A673 (cell line): ENCODE measurements around the gene AKAP12.

ENCODE experiments used
- EZH2 ChIP-seq: fragments of 200-600 bp; sonication (generic); IDR thresholded peaks from 2 replicates; pipeline ENCODE4 v1.6.1; 2017; ENCODE audit warnings: borderline replicate concordance, low read depth, mild to moderate bottlenecking, mixed read lengths, antibody characterized with exemption, low read length; ENCODE audit not compliant: poor library complexity, severe bottlenecking
- TF ChIP-seq, protein P1 (sequence below): fragments of 300-800, 200-600 bp; sonication (generic); conservative IDR thresholded peaks from 2 replicates; pipeline ENCODE4 v1.5.1; 2017; ENCODE audit warnings: low read depth, mild to moderate bottlenecking, antibody characterized with exemption, low read length, moderate library complexity, mixed read lengths

DNA sequence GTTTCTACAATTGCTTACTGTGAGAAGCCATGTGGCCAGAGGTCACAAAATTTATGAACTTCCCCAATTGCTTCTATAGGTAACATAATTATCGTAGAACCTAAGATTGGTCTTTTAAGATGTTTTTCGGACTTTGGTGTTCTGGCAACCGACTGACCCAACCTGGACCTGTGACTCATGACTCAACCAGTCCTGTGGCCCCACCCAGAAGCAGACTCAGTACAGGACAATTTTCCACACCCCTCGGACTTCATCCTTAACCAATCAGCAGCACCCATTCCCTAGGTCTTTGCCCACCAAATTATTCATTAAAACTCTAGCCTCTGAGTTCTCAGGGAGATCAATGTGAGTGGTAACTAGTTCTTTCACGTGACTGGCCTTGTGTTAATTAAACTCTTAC lies 26.4 kb upstream of the AKAP12 start:
- TF ChIP-seq, protein P1, sequence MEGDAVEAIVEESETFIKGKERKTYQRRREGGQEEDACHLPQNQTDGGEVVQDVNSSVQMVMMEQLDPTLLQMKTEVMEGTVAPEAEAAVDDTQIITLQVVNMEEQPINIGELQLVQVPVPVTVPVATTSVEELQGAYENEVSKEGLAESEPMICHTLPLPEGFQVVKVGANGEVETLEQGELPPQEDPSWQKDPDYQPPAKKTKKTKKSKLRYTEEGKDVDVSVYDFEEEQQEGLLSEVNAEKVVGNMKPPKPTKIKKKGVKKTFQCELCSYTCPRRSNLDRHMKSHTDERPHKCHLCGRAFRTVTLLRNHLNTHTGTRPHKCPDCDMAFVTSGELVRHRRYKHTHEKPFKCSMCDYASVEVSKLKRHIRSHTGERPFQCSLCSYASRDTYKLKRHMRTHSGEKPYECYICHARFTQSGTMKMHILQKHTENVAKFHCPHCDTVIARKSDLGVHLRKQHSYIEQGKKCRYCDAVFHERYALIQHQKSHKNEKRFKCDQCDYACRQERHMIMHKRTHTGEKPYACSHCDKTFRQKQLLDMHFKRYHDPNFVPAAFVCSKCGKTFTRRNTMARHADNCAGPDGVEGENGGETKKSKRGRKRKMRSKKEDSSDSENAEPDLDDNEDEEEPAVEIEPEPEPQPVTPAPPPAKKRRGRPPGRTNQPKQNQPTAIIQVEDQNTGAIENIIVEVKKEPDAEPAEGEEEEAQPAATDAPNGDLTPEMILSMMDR, result no peak
- no peak for TF ChIP-seq EZH2
